HCT116 (cell line): ENCODE results near the gene CCBE1. TPM values are rescaled to one million over a fixed set of nuclear protein-coding genes. Genes with fewer than 3 reads are reported as not detected.

ENCODE experiments used
- ATAC-seq: fragments of 200-7000 bp; cut with Tn5 transposase; 2 replicates; pipeline ENCODE4 v1.9.1; 2020; ENCODE audit warnings: mild to moderate bottlenecking, moderate library complexity
- BruUV-seq: library from RNA; stranded (reverse); fragments of 400-500 nt; replicated peaks from 2 replicates; lab custom pipeline; 2021; lab: Mats Ljungman, UMichigan
- CTCF ChIA-PET: fragments of 300-600 bp; sonication (Branson Sonifier 250); formaldehyde crosslinking; loops from one replicate; lab custom pipeline; 2021; ENCODE audit warnings: antibody characterized with exemption; lab: Charles Lee
- POLR2A ChIA-PET: fragments of 300-600, 350-600 bp; sonication (Branson Sonifier 250); formaldehyde crosslinking; loops from one replicate; lab custom pipeline; 2021; ENCODE audit warnings: antibody characterized with exemption; lab: Charles Lee
- RAD21 ChIA-PET, 2 experiments: fragments of 300-600 bp; sonication (Branson Sonifier 250); formaldehyde crosslinking; loops; one replicate each; lab custom pipeline; 2023; ENCODE audit warnings: low total read pairs in 2 of 2; ENCODE audit not compliant: uncharacterized antibody in 2 of 2, unreplicated experiment in 2 of 2, low non-redundant PET in 1 of 2; lab: Charles Lee
- DNase-seq: peaks from one replicate; pipeline ENCODE4 v3.0.0-alpha.2; 2010; ENCODE audit warnings: low read depth, low spot score
- H2AFZ ChIP-seq: fragments of 200-600 bp; shearing (Covaris generic), sonication (generic); 2 replicates; pipeline ENCODE4 v1.6.1; 2017; ENCODE audit warnings: low read depth, mixed run types, mixed read lengths, antibody characterized with exemption, low read length; ENCODE audit not compliant: poor library complexity, severe bottlenecking
- H3K27ac ChIP-seq: 2 replicates; pipeline ENCODE4 v1.5.1; 2012; ENCODE audit warnings: low read depth, low read length
- H3K27me3 ChIP-seq: fragments of 200-600 bp; sonication (generic); 2 replicates; pipeline ENCODE4 v1.6.1; 2016; ENCODE audit warnings: mixed run types, low read length, mixed read lengths; ENCODE audit not compliant: insufficient read depth
- H3K36me3 ChIP-seq, 2 experiments: fragments of 200-500 bp in 1 of 2; fragments of 200-600 bp in 1 of 2; sonication (Bioruptor generic) in 1 of 2; sonication (generic) in 1 of 2; 2 replicates each; pipeline versions ENCODE4 v1.5.1 to v1.6.1; 2014 to 2016; ENCODE audit warnings: low read length in 2 of 2, inconsistent platforms in 1 of 2, mixed read lengths in 1 of 2, mixed run types in 1 of 2; ENCODE audit not compliant: insufficient read depth in 2 of 2, control insufficient read depth in 1 of 2
- H3K4me1 ChIP-seq, 2 experiments: fragments of 200-600 bp in 1 of 2; sonication (generic) in 1 of 2; 2 replicates each; pipeline versions ENCODE4 v1.5.1 to v1.6.1; 2012 to 2017; ENCODE audit warnings: low read length in 2 of 2, inconsistent platforms in 1 of 2, mild to moderate bottlenecking in 1 of 2, mixed read lengths in 1 of 2, mixed run types in 1 of 2, moderate library complexity in 1 of 2; ENCODE audit not compliant: insufficient read depth in 2 of 2, control insufficient read depth in 1 of 2
- H3K4me2 ChIP-seq: fragments of 200-600 bp; sonication (generic); 2 replicates; pipeline ENCODE4 v1.6.1; 2017; ENCODE audit warnings: mixed run types, low read length, mixed read lengths
- H3K4me3 ChIP-seq, 2 experiments: fragments of 200-600 bp in 1 of 2; sonication (generic) in 1 of 2; replicated peaks in 1 of 2; 2 replicates each; pipeline ENCODE4 v1.5.1; 2011 to 2016; ENCODE audit warnings: low read length in 2 of 2, control low read depth in 1 of 2, low read depth in 1 of 2, mild to moderate bottlenecking in 1 of 2, mixed read lengths in 1 of 2, mixed run types in 1 of 2
- H3K79me2 ChIP-seq: fragments of 200-600 bp; sonication (generic); 2 replicates; pipeline ENCODE4 v1.6.1; 2017; ENCODE audit warnings: mild to moderate bottlenecking, mixed run types, low read length, moderate library complexity, mixed read lengths; ENCODE audit not compliant: insufficient read depth
- H3K9ac ChIP-seq: fragments of 200-600 bp; sonication (generic); 2 replicates; pipeline ENCODE4 v1.6.1; 2016; ENCODE audit warnings: low read length, mixed read lengths
- H3K9me2 ChIP-seq: fragments of 200-600 bp; sonication (generic), shearing (Covaris generic); 2 replicates; pipeline ENCODE4 v1.6.1; 2017; ENCODE audit warnings: mixed run types, mild to moderate bottlenecking, moderate library complexity; ENCODE audit not compliant: insufficient read depth
- H3K9me3 ChIP-seq, 2 experiments: fragments of 200-500 bp in 1 of 2; fragments of 200-600 bp in 1 of 2; sonication (Bioruptor generic) in 1 of 2; sonication (generic) in 1 of 2; 2 replicates each; pipeline ENCODE4 v1.6.1; 2014 to 2017; ENCODE audit warnings: low read length in 2 of 2, mixed read lengths in 2 of 2, inconsistent platforms in 1 of 2, low read depth in 1 of 2, mild to moderate bottlenecking in 1 of 2, mixed run types in 1 of 2, moderate library complexity in 1 of 2; ENCODE audit not compliant: control insufficient read depth in 1 of 2, insufficient read depth in 1 of 2
- H4K20me1 ChIP-seq: fragments of 200-600 bp; sonication (generic), shearing (Covaris generic); 2 replicates; pipeline ENCODE4 v1.6.1; 2017; ENCODE audit warnings: mixed run types, mild to moderate bottlenecking, moderate library complexity; ENCODE audit not compliant: insufficient read depth
- CBX3 ChIP-seq: IDR thresholded peaks from 2 replicates; pipeline ENCODE4 v1.6.1; 2012; ENCODE audit warnings: low read depth
- EGR1 ChIP-seq: IDR thresholded peaks from 2 replicates; pipeline ENCODE4 v1.6.1; 2012; ENCODE audit warnings: low read depth
- EZH2 ChIP-seq: fragments of 200-600 bp; sonication (generic); IDR thresholded peaks from 2 replicates; pipeline ENCODE4 v1.6.1; 2017; ENCODE audit warnings: antibody characterized with exemption, mixed run types
- EZH2phosphoT487 ChIP-seq: fragments of 200-600 bp; IDR thresholded peaks from 2 replicates; pipeline ENCODE4 v1.6.1; 2018; ENCODE audit warnings: antibody characterized with exemption, borderline replicate concordance
- POLR2A ChIP-seq: IDR thresholded peaks from 2 replicates; pipeline ENCODE4 v1.7.0; 2011; ENCODE audit warnings: borderline replicate concordance; ENCODE audit not compliant: insufficient read depth, insufficient read length; ENCODE audit errors: extremely low read depth
- POLR2AphosphoS5 ChIP-seq: IDR thresholded peaks from 2 replicates; pipeline ENCODE4 v1.6.1; 2011; ENCODE audit warnings: mild to moderate bottlenecking, low read depth, low read length, moderate library complexity
- RAD21 ChIP-seq: IDR thresholded peaks from 2 replicates; pipeline ENCODE4 v1.6.1; 2012; ENCODE audit warnings: low read depth, mild to moderate bottlenecking
- SIN3A ChIP-seq: IDR thresholded peaks from 2 replicates; pipeline ENCODE4 v1.6.1; 2012; ENCODE audit warnings: low read depth
- SP1 ChIP-seq: IDR thresholded peaks from 2 replicates; pipeline ENCODE4 v1.6.1; 2012; ENCODE audit warnings: low read depth
- SRF ChIP-seq: IDR thresholded peaks from 2 replicates; pipeline ENCODE4 v1.6.1; 2012; ENCODE audit warnings: low read depth
- YY1 ChIP-seq: IDR thresholded peaks from 2 replicates; pipeline ENCODE4 v1.6.1; 2011; ENCODE audit warnings: low read length, low read depth, moderate library complexity, mild to moderate bottlenecking; ENCODE audit not compliant: insufficient replicate concordance; ENCODE audit errors: extremely low read depth
- ZFX ChIP-seq: fragments of 450-650 bp; IDR thresholded peaks from 2 replicates; pipeline ENCODE4 v1.6.1; 2017
- ZNF274 ChIP-seq: fragments of 200-500 bp; sonication (Bioruptor generic); IDR thresholded peaks from 2 replicates; pipeline ENCODE4 v1.6.1; 2014; ENCODE audit warnings: mild to moderate bottlenecking, low read depth, low read length, inconsistent platforms
- intact Hi-C: fragments of 100-400 bp; cut with micrococcal nuclease; formaldehyde crosslinking; loops from 2 replicates; pipeline ENCODE4 v1.10.0; 2022
- total RNA-seq: library from RNA; stranded (reverse); gene quantifications from one replicate; pipeline ENCODE4 v1.2.1, GENCODE V29; 2021; ENCODE audit not compliant: unreplicated experiment
- TF ChIP-seq, protein P1 (sequence below): IDR thresholded peaks from 2 replicates; pipeline ENCODE4 v1.6.1; 2012
- TF ChIP-seq, protein P2 (sequence below): IDR thresholded peaks from 2 replicates; pipeline ENCODE4 v1.6.1; 2012

The CCBE1 gene
- total RNA-seq, 1 experiment from 2014 or later, result 0.84 TPM

DNA sequence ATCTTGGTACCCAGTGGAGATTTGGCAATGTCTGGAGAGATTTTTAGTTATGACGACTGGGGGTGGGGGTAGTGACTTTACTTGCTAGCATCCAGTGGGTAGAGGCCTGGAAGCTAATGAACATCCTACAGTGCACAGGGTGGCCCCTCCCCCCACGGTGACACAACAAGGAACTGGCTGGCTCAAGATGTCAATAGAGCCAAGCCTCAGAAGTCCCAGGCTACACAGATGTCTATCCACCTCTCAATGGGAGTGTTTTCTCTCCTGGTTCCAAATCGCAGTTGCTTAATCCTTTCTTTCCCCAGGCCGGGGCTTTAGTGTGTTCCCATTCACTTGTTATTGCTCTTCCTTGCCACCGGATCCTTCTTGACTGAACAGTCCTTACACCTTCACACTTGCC is 9.3 kb upstream of the CCBE1 start:
- no TSS peak for BruUV-seq
- Histone ChIP-seq H3K9me2 (no peaks in the 10 kb centered on the region), H3K36me3 (no peaks in the 10 kb centered on the region), H3K4me1 (no peaks in the 10 kb centered on the region), H3K4me2 (no peak overlapping the region), H3K9me3 (no peaks in the 10 kb centered on the region), H3K4me3 (no peak overlapping the region), H3K9ac (no peak overlapping the region), H3K79me2 (no peaks in the 10 kb centered on the region), H3K27me3 (no peaks in the 10 kb centered on the region), H2AFZ (no peak overlapping the region), H4K20me1 (no peaks in the 10 kb centered on the region), H3K27ac (no peak overlapping the region)
- POLR2A ChIA-PET, result no interaction called here
- DNase-seq, result no peak
- RAD21 ChIA-PET, result interaction anchor here in 1 of 2 experiments (0.5 kb wide), 1 partner anchor 175 kb away, joined by 3 read pairs; no protein-coding TSS in a partner anchor
- TF ChIP-seq EZH2phosphoT487 (no peak), SIN3A (no peak), ZFX (no peak), SP1 (no peak), SRF (no peak), YY1 (no peak), ZNF274 (no peak), POLR2AphosphoS5 (no peak), EGR1 (no peak), EZH2 (no peak), CBX3 (no peak), POLR2A (no peak), RAD21 (no peak)
- TF ChIP-seq, protein P1, sequence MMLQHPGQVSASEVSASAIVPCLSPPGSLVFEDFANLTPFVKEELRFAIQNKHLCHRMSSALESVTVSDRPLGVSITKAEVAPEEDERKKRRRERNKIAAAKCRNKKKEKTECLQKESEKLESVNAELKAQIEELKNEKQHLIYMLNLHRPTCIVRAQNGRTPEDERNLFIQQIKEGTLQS, result no peak
- TF ChIP-seq, protein P2, sequence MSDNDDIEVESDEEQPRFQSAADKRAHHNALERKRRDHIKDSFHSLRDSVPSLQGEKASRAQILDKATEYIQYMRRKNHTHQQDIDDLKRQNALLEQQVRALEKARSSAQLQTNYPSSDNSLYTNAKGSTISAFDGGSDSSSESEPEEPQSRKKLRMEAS, result no peak
- no peak for ATAC-seq
- CTCF ChIA-PET, result interaction anchor here (1.6 kb wide), 1 partner anchor 9 kb away, joined by 10 read pairs; the partner anchor contains the start of gene CCBE1
- intact Hi-C loops, result no loop called here
